RWPE2 (cell line): ENCODE results near the gene DPM1.

Experiments used
- ATAC-seq: fragments of 200-7000 bp; cut with Tn5 transposase; 3 replicates; pipeline ENCODE4 v1.9.1; 2021; ENCODE audit warnings: low read depth
- DNase-seq: peaks from one replicate; pipeline ENCODE4 v3.0.0-alpha.2; 2020; ENCODE audit warnings: low spot score
- H3K27ac ChIP-seq: fragments of 450-650 bp; 2 replicates; pipeline ENCODE4 v1.5.1; 2017; ENCODE audit warnings: mild to moderate bottlenecking; ENCODE audit not compliant: poor library complexity, severe bottlenecking
- H3K27me3 ChIP-seq: fragments of 250-450 bp; sonication (Bioruptor Pico); 2 replicates; pipeline ENCODE4 v1.5.1; 2021; ENCODE audit warnings: mild to moderate bottlenecking, moderate library complexity; ENCODE audit not compliant: insufficient read depth, poor library complexity, severe bottlenecking
- H3K36me3 ChIP-seq: fragments of 250-450 bp; sonication (Bioruptor Pico); 2 replicates; pipeline ENCODE4 v1.5.1; 2020; ENCODE audit warnings: low read depth, mild to moderate bottlenecking, moderate library complexity
- H3K4me1 ChIP-seq: fragments of 250-450 bp; sonication (Bioruptor Pico); 2 replicates; pipeline ENCODE4 v1.5.1; 2021; ENCODE audit warnings: mild to moderate bottlenecking, moderate library complexity; ENCODE audit not compliant: insufficient read depth, poor library complexity, severe bottlenecking
- H3K4me3 ChIP-seq: fragments of 250-450 bp; sonication (Bioruptor Pico); 2 replicates; pipeline ENCODE4 v1.5.1; 2021; ENCODE audit warnings: mild to moderate bottlenecking, moderate library complexity; ENCODE audit not compliant: severe bottlenecking
- H3K9me3 ChIP-seq: fragments of 250-450 bp; sonication (Bioruptor Pico); 2 replicates; pipeline ENCODE4 v1.5.1; 2021; ENCODE audit warnings: mild to moderate bottlenecking, moderate library complexity; ENCODE audit not compliant: severe bottlenecking
- CTCF ChIP-seq: fragments of 450-650 bp; IDR thresholded peaks from one replicate; pipeline ENCODE4 v1.5.1; 2017; ENCODE audit warnings: mild to moderate bottlenecking, moderate library complexity; ENCODE audit not compliant: poor library complexity, severe bottlenecking

DPM1 gene

GRCh38 chr20:50885781-50886180, 72.6 kb downstream of the DPM1 start:
- DNase-seq, result no peak
- ATAC-seq, result peak; percentile 10; the same call in 1 of the 3 replicates
- Histone ChIP-seq H3K27me3 (no peaks in the 10 kb centered on the region), H3K36me3 (peaks cover 24% of the 10 kb centered on the region), H3K4me3 (no peak overlapping the region), H3K9me3 (no peaks in the 10 kb centered on the region), H3K27ac (no peak overlapping the region), H3K4me1 (no peaks in the 10 kb centered on the region)
- TF ChIP-seq CTCF, result no peak

DNA sequence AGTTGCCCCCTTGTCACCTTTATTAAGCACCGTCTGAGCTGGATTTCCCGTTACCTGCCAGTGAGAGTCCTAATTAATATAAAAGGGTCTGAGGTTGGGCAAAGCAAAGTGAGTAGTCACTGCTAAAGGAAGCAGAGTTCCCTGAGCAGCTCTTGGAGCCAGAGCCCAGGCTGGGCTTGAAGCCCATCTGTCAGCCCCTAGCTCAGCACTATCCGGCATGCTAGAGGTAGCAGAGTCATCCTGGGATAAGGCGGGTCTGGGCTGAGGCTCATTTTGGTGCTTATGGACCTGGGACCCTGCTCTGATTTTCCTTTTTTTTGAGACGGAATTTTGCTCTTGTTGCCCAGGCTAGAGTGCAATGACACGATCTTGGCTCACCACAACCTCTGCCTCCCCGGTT, 73.3 kb downstream of the DPM1 start:
- TF ChIP-seq CTCF, result no peak
- peak; percentile 66 for DNase-seq
- Histone ChIP-seq H3K27ac (no peak overlapping the region), H3K9me3 (no peaks in the 10 kb centered on the region), H3K27me3 (no peaks in the 10 kb centered on the region), H3K36me3 (peaks cover 17% of the 10 kb centered on the region), H3K4me3 (no peak overlapping the region), H3K4me1 (no peaks in the 10 kb centered on the region)
- peak; percentile 26 for ATAC-seq
